ENCODE measurements around the gene VEZF1. TPM values are rescaled to one million over a fixed set of nuclear protein-coding genes. Genes with fewer than 3 reads are reported as not detected.

The VEZF1 gene
- total and polyA plus RNA-seq, 2 experiments from 2014 or later: 36.0 to 67.7 TPM

GRCh38 chr17:57959929-57960328 lies 28.1 kb downstream of the VEZF1 start:
- H3F3A ChIP-seq (replicated peaks; ENCODE audit: low read depth): peaks cover 11% of the 10 kb centered on the region; the same call in 1 of the 2 replicates
- DNase-seq (ENCODE audit: low spot score): no peak

More at GRCh38 chr17:57959929-57960328, 28.1 kb downstream of the VEZF1 start:
- Histone ChIP-seq H3K9me2 (ENCODE audit: insufficient read depth) (no peaks in the 10 kb centered on the region), H4K20me1 (replicated peaks; ENCODE audit: insufficient read depth) (no peaks in the 10 kb centered on the region), H3K36me3 (ENCODE audit: insufficient read depth) (no peaks in the 10 kb centered on the region), H3K27ac (ENCODE audit: low read depth) (no peak overlapping the region), H3K4me3 (no peak overlapping the region), H3K4me2 (no peak overlapping the region), H3K27me3 (ENCODE audit: insufficient read depth) (peaks cover 27% of the 10 kb centered on the region), H2AFZ (no peak overlapping the region), H3K4me1 (ENCODE audit: insufficient read depth) (peaks cover 18% of the 10 kb centered on the region), H3K79me2 (replicated peaks; ENCODE audit: insufficient read depth) (no peaks in the 10 kb centered on the region)
- Mint-ChIP-seq H3K4me1 (peaks cover 21% of the 10 kb centered on the region), H3K9me3 (no peaks in the 10 kb centered on the region), H3K27me3 (ENCODE audit: insufficient read depth, low read depth, poor library complexity) (peaks cover 16% of the 10 kb centered on the region), H3K36me3 (ENCODE audit: low read depth) (no peaks in the 10 kb centered on the region), H3K27ac (no peak overlapping the region), H3K4me3 (no peak overlapping the region)
- no peak for TF ChIP-seq CTCF (conservative IDR thresholded peaks at IDR 0.05; ENCODE audit: low read depth in 2 of 2)
- no peak for TF ChIP-seq EZH2phosphoT487 (IDR thresholded peaks at IDR 0.05; ENCODE audit: unreplicated experiment)
- TF ChIP-seq CREB1 (CRISPR knock-in tag; IDR thresholded peaks at IDR 0.05; ENCODE audit: low read depth): no peak
- TF ChIP-seq REST (IDR thresholded peaks at IDR 0.05; ENCODE audit: unreplicated experiment): no peak
- no peak for TF ChIP-seq ZNF114 (CRISPR knock-in tag; IDR thresholded peaks at IDR 0.05)
- TF ChIP-seq JUNB (IDR thresholded peaks at IDR 0.05; ENCODE audit: unreplicated experiment): no peak
- no peak for TF ChIP-seq EZH2 (IDR thresholded peaks at IDR 0.05; ENCODE audit: low read depth, unreplicated experiment)
- TF ChIP-seq ZNF331 (CRISPR knock-in tag; IDR thresholded peaks at IDR 0.05; ENCODE audit: low read depth): no peak
- no peak for TF ChIP-seq ZNF462 (CRISPR knock-in tag; IDR thresholded peaks at IDR 0.05)
- TF ChIP-seq STAT1 (IDR thresholded peaks at IDR 0.05; ENCODE audit: unreplicated experiment): no peak
- TF ChIP-seq ETS1 (IDR thresholded peaks at IDR 0.05): no peak
- no peak for TF ChIP-seq NANOG (IDR thresholded peaks at IDR 0.05; ENCODE audit: borderline replicate concordance)
- no peak for TF ChIP-seq POLR2AphosphoS5 (IDR thresholded peaks at IDR 0.05; ENCODE audit: low read depth)
- ATAC-seq: no peak

Measured in GM23338 (cell line).